Measurements from ENCODE around the gene PINK1.

GRCh38 chr1:20684651-20685050, 51.4 kb downstream of the PINK1 start:
- TF ChIP-seq ZBTB43 (CRISPR knock-in tag; conservative IDR thresholded peaks at IDR 0.05) (no peak), CBFB (CRISPR knock-in tag; IDR thresholded peaks at IDR 0.05) (no peak), BRF2 (CRISPR knock-in tag; IDR thresholded peaks at IDR 0.05) (no peak), ZNF879 (CRISPR knock-in tag; IDR thresholded peaks at IDR 0.05) (no peak), YY1 (IDR thresholded peaks at IDR 0.05; ENCODE audit: insufficient read depth, insufficient replicate concordance, low read depth, low read length) (no peak), ZNF318 (CRISPR knock-in tag; IDR thresholded peaks at IDR 0.05) (no peak), MEIS2 (CRISPR knock-in tag; IDR thresholded peaks at IDR 0.05) (no peak), GLMP (CRISPR knock-in tag; IDR thresholded peaks at IDR 0.05; ENCODE audit: borderline replicate concordance) (no peak), FOXA1 (IDR thresholded peaks at IDR 0.05) (no peak), FOXA1 (CRISPR knock-in tag; IDR thresholded peaks at IDR 0.05) (no peak), ZNF652 (CRISPR knock-in tag; IDR thresholded peaks at IDR 0.05; ENCODE audit: borderline replicate concordance, low read depth) (no peak), HCFC1 (IDR thresholded peaks at IDR 0.05; ENCODE audit: low read depth, low read length) (no peak), POLR2A (IDR thresholded peaks at IDR 0.05; ENCODE audit: insufficient read depth in 1 of 2, low read depth in 2 of 2, low read length in 2 of 2) (no peak), ZNF12 (CRISPR knock-in tag; IDR thresholded peaks at IDR 0.05) (no peak), NKX3-1 (CRISPR knock-in tag; IDR thresholded peaks at IDR 0.05) (no peak)

Measured in HepG2 (cell line).